Trophoblast cell (in vitro differentiated cells and primary cell): ENCODE data around the gene NXN.
"Not testable (repeated sequence)": the region's sequence is repeated elsewhere in the genome, so short reads cannot be mapped to it uniquely, and the experiment has no call there.

ENCODE experiments used
- DNase-seq, 2 donors: peaks; one replicate each; pipeline ENCODE4 v3.0.0-alpha.2; 2016
- H2AFZ ChIP-seq: 2 replicates; pipeline ENCODE4 v1.6.1; 2013; ENCODE audit warnings: low read length, moderate library complexity, mild to moderate bottlenecking; ENCODE audit not compliant: insufficient read depth, poor library complexity
- H2AK5ac ChIP-seq: 2 replicates; pipeline ENCODE4 v1.6.1; 2013; ENCODE audit warnings: mild to moderate bottlenecking, low read length
- H2BK120ac ChIP-seq: 2 replicates; pipeline ENCODE4 v1.6.1; 2013; ENCODE audit warnings: low read length, mild to moderate bottlenecking, moderate library complexity; ENCODE audit not compliant: insufficient read depth, poor library complexity
- H2BK12ac ChIP-seq: 2 replicates; pipeline ENCODE4 v1.6.1; 2013; ENCODE audit warnings: mild to moderate bottlenecking, low read length, moderate library complexity
- H2BK5ac ChIP-seq: 2 replicates; pipeline ENCODE4 v1.6.1; 2013; ENCODE audit warnings: low read length, low read depth, moderate library complexity, mild to moderate bottlenecking; ENCODE audit not compliant: poor library complexity
- H3K14ac ChIP-seq: 2 replicates; pipeline ENCODE4 v1.6.1; 2013; ENCODE audit warnings: mild to moderate bottlenecking, low read length
- H3K18ac ChIP-seq: 2 replicates; pipeline ENCODE4 v1.6.1; 2013; ENCODE audit warnings: mild to moderate bottlenecking, low read length
- H3K23ac ChIP-seq: 2 replicates; pipeline ENCODE4 v1.6.1; 2013; ENCODE audit warnings: low read length
- H3K27ac ChIP-seq: 2 replicates; pipeline ENCODE4 v1.5.1; 2013; ENCODE audit warnings: low read depth, mild to moderate bottlenecking, inconsistent platforms, low read length, moderate library complexity
- H3K27me3 ChIP-seq: 2 replicates; pipeline ENCODE4 v1.6.1; 2013; ENCODE audit warnings: inconsistent platforms, mild to moderate bottlenecking, low read length, moderate library complexity; ENCODE audit not compliant: insufficient read depth
- H3K36me3 ChIP-seq, 2 experiments: 1 replicate in 1 of 2; 2 replicates in 1 of 2; pipeline ENCODE4 v1.6.1; 2013; ENCODE audit warnings: low read length in 2 of 2, mild to moderate bottlenecking in 2 of 2, moderate library complexity in 1 of 2; ENCODE audit not compliant: insufficient read depth in 2 of 2, control insufficient read depth in 1 of 2
- H3K4ac ChIP-seq: 2 replicates; pipeline ENCODE4 v1.6.1; 2013; ENCODE audit warnings: low read depth, mild to moderate bottlenecking, low read length, moderate library complexity
- H3K4me1 ChIP-seq, 2 experiments: 1 replicate in 1 of 2; 2 replicates in 1 of 2; pipeline ENCODE4 v1.6.1; 2013; ENCODE audit warnings: low read length in 2 of 2, mild to moderate bottlenecking in 2 of 2, moderate library complexity in 1 of 2; ENCODE audit not compliant: insufficient read depth in 2 of 2, control insufficient read depth in 1 of 2
- H3K4me2 ChIP-seq: 2 replicates; pipeline ENCODE4 v1.6.1; 2013; ENCODE audit warnings: inconsistent platforms, mild to moderate bottlenecking, low read length, moderate library complexity
- H3K4me3 ChIP-seq: 2 replicates; pipeline ENCODE4 v1.5.1; 2013; ENCODE audit warnings: mild to moderate bottlenecking, low read depth, low read length, inconsistent platforms
- H3K79me1 ChIP-seq: one replicate; pipeline ENCODE4 v1.6.1; 2013; ENCODE audit warnings: low read length
- H3K79me2 ChIP-seq: 2 replicates; pipeline ENCODE4 v1.6.1; 2013; ENCODE audit warnings: low read length, mild to moderate bottlenecking; ENCODE audit not compliant: control insufficient read depth, insufficient read depth, poor library complexity
- H3K9ac ChIP-seq: 2 replicates; pipeline ENCODE4 v1.6.1; 2013; ENCODE audit warnings: mild to moderate bottlenecking, low read length
- H3K9me3 ChIP-seq: 2 replicates; pipeline ENCODE4 v1.6.1; 2013; ENCODE audit warnings: low read depth, mild to moderate bottlenecking, control low read depth, inconsistent platforms, low read length; ENCODE audit not compliant: insufficient read depth
- H4K12ac ChIP-seq: 2 replicates; pipeline ENCODE4 v1.6.1; 2013; ENCODE audit warnings: low read depth, mild to moderate bottlenecking, low read length, moderate library complexity
- H4K8ac ChIP-seq: 2 replicates; pipeline ENCODE4 v1.6.1; 2013; ENCODE audit warnings: low read depth, mild to moderate bottlenecking, low read length, moderate library complexity
- H4K91ac ChIP-seq: one replicate; pipeline ENCODE4 v1.6.1; 2013; ENCODE audit warnings: low read depth, mild to moderate bottlenecking, low read length, moderate library complexity
- WGBS: extraction: QIAGEN DNeasy Blood & Tissue Kit; methylation state at CpG from one replicate; pipeline ENCODE4 v1.1.7; 2013; ENCODE audit warnings: missing lambda C conversion rate; ENCODE audit not compliant: insufficient read length, insufficient coverage; ENCODE audit errors: extremely low coverage; 5-methylcytosine and 5-hydroxymethylcytosine counted together

NXN gene

DNA sequence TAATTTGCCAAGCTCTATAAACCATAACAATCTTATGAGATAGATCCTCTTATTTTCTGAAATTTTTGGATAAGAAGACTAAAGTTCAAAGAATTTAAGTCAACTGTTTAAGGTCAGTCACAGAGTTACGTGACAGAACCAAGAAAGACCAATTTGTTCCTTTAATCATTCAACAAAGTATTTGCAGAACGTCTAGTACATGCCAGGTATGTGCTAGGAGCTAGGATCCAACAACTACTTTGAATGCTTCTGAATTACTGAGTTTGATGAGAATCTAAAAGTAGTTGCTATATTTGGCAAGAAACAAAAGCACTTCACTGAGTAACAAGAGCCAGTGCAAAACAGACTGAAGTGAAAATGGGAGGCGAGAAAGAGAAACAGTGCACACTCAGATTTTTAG lies 212.5 kb downstream of the NXN start:
- H3K36me3 ChIP-seq = peaks cover 34 to 42% of the 10 kb centered on the region in 2 experiments
- no peak overlapping the region for H3K4ac ChIP-seq
- H3K4me2 ChIP-seq = no peak overlapping the region
- H3K9me3 ChIP-seq = no peaks in the 10 kb centered on the region
- no peak overlapping the region for H2BK12ac ChIP-seq
- H3K4me3 ChIP-seq = no peak overlapping the region
- WGBS = no CpG with 5 or more reads among the region's 3 CpGs
- H3K14ac ChIP-seq = no peak overlapping the region
- H2BK120ac ChIP-seq = no peak overlapping the region
- H3K79me1 ChIP-seq = no peaks in the 10 kb centered on the region
- no peak overlapping the region for H2AK5ac ChIP-seq
- H3K23ac ChIP-seq = no peak overlapping the region
- H3K27me3 ChIP-seq = no peaks in the 10 kb centered on the region
- peak in 1 of 2 donors; percentile 70 for DNase-seq
- H2BK5ac ChIP-seq = no peak overlapping the region
- H3K4me1 ChIP-seq = no peaks in the 10 kb centered on the region
- H4K8ac ChIP-seq = no peak overlapping the region
- H3K9ac ChIP-seq = no peak overlapping the region
- no peak overlapping the region for H3K18ac ChIP-seq
- no peak overlapping the region for H4K91ac ChIP-seq
- no peak overlapping the region for H4K12ac ChIP-seq
- no peaks in the 10 kb centered on the region for H3K79me2 ChIP-seq
- H2AFZ ChIP-seq = no peak overlapping the region
- H3K27ac ChIP-seq = no peak overlapping the region

DNA sequence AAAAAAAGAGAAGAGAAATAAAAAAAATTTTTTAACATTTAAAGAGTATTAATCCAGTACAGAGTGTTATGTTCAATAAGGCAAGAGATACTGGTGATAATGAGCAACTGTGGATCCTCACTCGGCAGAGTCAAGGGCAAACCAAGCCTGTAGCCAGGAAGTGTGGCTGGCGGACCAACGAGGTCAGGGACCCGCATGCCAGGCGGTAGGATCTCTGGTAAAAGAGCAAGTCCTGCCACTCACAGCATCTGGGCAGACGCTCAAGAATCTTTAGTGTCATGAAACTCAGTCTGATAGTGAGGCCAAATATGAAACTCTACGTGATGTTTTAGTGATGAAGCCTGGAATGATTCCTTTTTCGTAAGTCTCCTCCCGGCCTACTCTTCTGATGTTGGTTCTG lies 219.2 kb downstream of the NXN start:
- Histone ChIP-seq H3K18ac (no peak overlapping the region), H3K14ac (no peak overlapping the region), H4K8ac (no peak overlapping the region), H3K4me3 (no peak overlapping the region), H3K23ac (no peak overlapping the region), H3K79me1 (no peaks in the 10 kb centered on the region), H3K4me1 (no peaks in the 10 kb centered on the region), H3K9me3 (no peaks in the 10 kb centered on the region), H2BK120ac (no peak overlapping the region), H3K27ac (no peak overlapping the region), H4K91ac (no peak overlapping the region), H2AK5ac (no peak overlapping the region), H2BK5ac (no peak overlapping the region), H3K9ac (no peak overlapping the region), H3K79me2 (no peaks in the 10 kb centered on the region), H3K4ac (no peak overlapping the region), H3K27me3 (no peaks in the 10 kb centered on the region), H2AFZ (no peak overlapping the region), H4K12ac (no peak overlapping the region), H3K36me3 (peaks cover 24 to 32% of the 10 kb centered on the region in 2 experiments), H3K4me2 (no peak overlapping the region), H2BK12ac (no peak overlapping the region)
- WGBS = no CpG with 5 or more reads among the region's 9 CpGs
- DNase-seq = no peak

DNA sequence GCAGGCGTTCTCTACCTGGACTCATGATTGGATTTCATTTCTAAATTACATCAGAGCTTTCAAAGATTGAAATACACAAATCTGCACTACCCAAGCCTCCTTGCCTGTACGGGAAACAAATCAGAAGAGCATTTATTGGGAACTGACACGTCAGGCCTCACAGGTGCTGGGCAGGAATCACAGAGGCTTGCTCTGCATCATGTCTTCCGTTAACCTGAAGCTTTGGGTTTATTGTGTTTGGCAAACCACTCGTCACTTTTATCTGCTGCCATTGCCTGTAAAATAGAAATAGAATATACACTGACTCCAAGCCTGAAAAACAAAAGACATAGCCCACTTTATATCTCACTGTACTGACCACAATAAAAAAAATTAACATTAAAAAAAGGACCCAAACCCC lies 219.6 kb downstream of the NXN start:
- Histone ChIP-seq H3K14ac (no peak overlapping the region), H2BK120ac (no peak overlapping the region), H2BK12ac (no peak overlapping the region), H3K27me3 (no peaks in the 10 kb centered on the region), H3K4me1 (no peaks in the 10 kb centered on the region), H3K79me2 (no peaks in the 10 kb centered on the region), H3K9ac (no peak overlapping the region), H4K91ac (no peak overlapping the region), H3K9me3 (no peaks in the 10 kb centered on the region), H3K4ac (no peak overlapping the region), H3K4me2 (no peak overlapping the region), H2BK5ac (no peak overlapping the region), H2AFZ (no peak overlapping the region), H3K79me1 (no peaks in the 10 kb centered on the region), H4K12ac (no peak overlapping the region), H3K4me3 (no peak overlapping the region), H3K18ac (no peak overlapping the region), H3K27ac (no peak overlapping the region), H3K36me3 (peaks cover 21 to 28% of the 10 kb centered on the region in 2 experiments), H3K23ac (no peak overlapping the region), H4K8ac (no peak overlapping the region), H2AK5ac (no peak overlapping the region)
- no peak for DNase-seq
- no CpG with 5 or more reads among the region's 5 CpGs for WGBS

DNA sequence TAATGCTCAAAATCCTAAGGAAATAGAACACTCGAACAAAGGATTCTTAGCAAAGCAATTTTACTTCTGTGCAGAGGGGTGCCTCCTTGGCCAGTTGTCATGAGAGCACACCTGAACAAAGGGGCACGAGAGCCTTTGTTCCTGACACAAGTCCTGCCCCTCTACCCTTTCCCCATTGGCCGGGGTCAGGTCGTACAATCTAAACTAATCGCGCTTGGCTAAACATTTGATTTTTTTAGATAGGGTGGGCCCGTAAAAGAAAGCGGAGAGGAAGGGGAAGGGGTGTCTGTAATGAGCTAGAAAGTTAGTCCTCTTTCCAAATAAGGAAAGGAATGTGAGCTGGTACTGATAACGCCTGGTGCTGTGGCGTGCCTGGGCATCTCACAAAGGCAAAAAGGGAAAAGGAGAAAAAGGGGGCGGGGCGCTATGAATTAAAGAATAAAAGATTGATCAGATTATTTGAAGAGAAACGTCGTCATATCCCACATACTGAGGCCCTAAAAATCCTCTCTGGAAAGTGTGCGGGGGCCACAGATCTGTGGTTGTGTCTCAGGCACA lies 223.5 kb downstream of the NXN start:
- H3K36me3 ChIP-seq = peaks cover 10 to 17% of the 10 kb centered on the region in 2 experiments
- not testable (repeated sequence) for H2AK5ac ChIP-seq, H2BK5ac ChIP-seq, H3K4me2 ChIP-seq, H4K12ac ChIP-seq, H2BK12ac ChIP-seq, H3K9me3 ChIP-seq, H3K23ac ChIP-seq, H4K91ac ChIP-seq, H3K4me3 ChIP-seq, H3K14ac ChIP-seq, DNase-seq, H2BK120ac ChIP-seq, H3K4ac ChIP-seq, H3K27ac ChIP-seq, H2AFZ ChIP-seq, H3K4me1 ChIP-seq, H3K27me3 ChIP-seq, H3K18ac ChIP-seq, H4K8ac ChIP-seq, H3K9ac ChIP-seq
- H3K79me1 ChIP-seq = peaks cover 11% of the 10 kb centered on the region
- WGBS = no CpG with 5 or more reads among the region's 15 CpGs
- H3K79me2 ChIP-seq = peaks cover 14% of the 10 kb centered on the region
